ENCODE measurements around the gene SERPINC1. TPM values are rescaled to one million over a fixed set of nuclear protein-coding genes. Genes with fewer than 3 reads are reported as not detected.
"Not testable (repeated sequence)": the region's sequence is repeated elsewhere in the genome, so short reads cannot be mapped to it uniquely, and the experiment has no call there.

Gene SERPINC1
- total RNA-seq, 1 experiment from 2014 or later, result 0.57 TPM

GRCh38 chr1:173937062-173937461 is 19.9 kb upstream of the SERPINC1 start (continued):
- TF ChIP-seq ZNF281 (CRISPR knock-in tag; IDR thresholded peaks at IDR 0.05) (no peak), ZBTB21 (CRISPR knock-in tag; IDR thresholded peaks at IDR 0.05; ENCODE audit: borderline replicate concordance) (no peak), ATF1 (CRISPR knock-in tag; IDR thresholded peaks at IDR 0.05) (no peak), GRHL2 (CRISPR knock-in tag; IDR thresholded peaks at IDR 0.05; ENCODE audit: insufficient replicate concordance, severe bottlenecking) (no peak), NR3C1 (CRISPR knock-in tag; conservative IDR thresholded peaks at IDR 0.05; ENCODE audit: low read depth) (no peak), ETV6 (CRISPR knock-in tag; IDR thresholded peaks at IDR 0.05) (no peak)

- TF ChIP-seq ZNF232 (CRISPR knock-in tag; IDR thresholded peaks at IDR 0.05) (no peak), ZMAT4 (CRISPR knock-in tag; IDR thresholded peaks at IDR 0.05) (no peak), RELA (CRISPR knock-in tag; IDR thresholded peaks at IDR 0.05; ENCODE audit: borderline replicate concordance) (no peak), ZNF425 (CRISPR knock-in tag; conservative IDR thresholded peaks at IDR 0.05) (no peak), ZSCAN18 (CRISPR knock-in tag; IDR thresholded peaks at IDR 0.05) (no peak), ZNF512 (CRISPR knock-in tag; IDR thresholded peaks at IDR 0.05; ENCODE audit: borderline replicate concordance) (no peak), ESRRA (CRISPR knock-in tag; IDR thresholded peaks at IDR 0.05; ENCODE audit: borderline replicate concordance) (no peak), NR2C2 (CRISPR knock-in tag; IDR thresholded peaks at IDR 0.05) (no peak), MYBL2 (CRISPR knock-in tag; IDR thresholded peaks at IDR 0.05) (no peak)
- CTCF ChIA-PET, result no interaction called here
- ATAC-seq, result peak; percentile 79
- DNase-seq (ENCODE audit: low spot score), result no peak
- peaks cover 3% of the 10 kb centered on the region for H3K9me3 Mint-ChIP-seq
- H3K36me3 Mint-ChIP-seq, result peaks cover 23% of the 10 kb centered on the region
- no peaks in the 10 kb centered on the region for H3K27me3 Mint-ChIP-seq (ENCODE audit: low read depth)
- peak overlapping the region; percentile 63; the same call in 1 of the 2 replicates for H3K27ac Mint-ChIP-seq
- H3K4me1 Mint-ChIP-seq, result peaks cover 11% of the 10 kb centered on the region
- H3K4me3 Mint-ChIP-seq, result no peak overlapping the region
- POLR2A ChIA-PET, result no interaction called here
These were observed 17.3 kb upstream of the SERPINC1 start for GRCh38 chr1:173934440-173934839.

- ATAC-seq; H3K27ac Mint-ChIP-seq; H3K27me3 Mint-ChIP-seq (ENCODE audit: low read depth); DNase-seq (ENCODE audit: low spot score); H3K9me3 Mint-ChIP-seq; H3K4me3 Mint-ChIP-seq: not testable (repeated sequence)
- POLR2A ChIA-PET, result interaction anchor here (0.7 kb wide), 1 partner anchor 11 kb away, joined by 5 read pairs; no protein-coding TSS in a partner anchor
- H3K4me1 Mint-ChIP-seq, result peaks cover 10% of the 10 kb centered on the region
- peaks cover 12% of the 10 kb centered on the region for H3K36me3 Mint-ChIP-seq
- CTCF ChIA-PET, result interaction anchor here (0.7 kb wide), 1 partner anchor 288 kb away, joined by 3 read pairs; no protein-coding TSS in a partner anchor
- TF ChIP-seq ZNF121 (CRISPR knock-in tag; IDR thresholded peaks at IDR 0.05), result peak; percentile 24; the same call in 1 of the 2 replicates
These were observed 13.4 kb upstream of the SERPINC1 start for GRCh38 chr1:173930541-173930940.
